HCT116 (cell line): Measurements from ENCODE around the gene PRIM1. TPM values are rescaled to one million over a fixed set of nuclear protein-coding genes. Genes with fewer than 3 reads are reported as not detected.

Experiments
- ATAC-seq: fragments of 200-7000 bp; cut with Tn5 transposase; 2 replicates; pipeline ENCODE4 v1.9.1; 2020; ENCODE audit warnings: mild to moderate bottlenecking, moderate library complexity
- BruUV-seq: library from RNA; stranded (reverse); fragments of 400-500 nt; replicated peaks from 2 replicates; lab custom pipeline; 2021; lab: Mats Ljungman, UMichigan
- CTCF ChIA-PET: fragments of 300-600 bp; sonication (Branson Sonifier 250); formaldehyde crosslinking; loops from one replicate; lab custom pipeline; 2021; ENCODE audit warnings: antibody characterized with exemption; lab: Charles Lee
- POLR2A ChIA-PET: fragments of 300-600, 350-600 bp; sonication (Branson Sonifier 250); formaldehyde crosslinking; loops from one replicate; lab custom pipeline; 2021; ENCODE audit warnings: antibody characterized with exemption; lab: Charles Lee
- RAD21 ChIA-PET, 2 experiments: fragments of 300-600 bp; sonication (Branson Sonifier 250); formaldehyde crosslinking; loops; one replicate each; lab custom pipeline; 2023; ENCODE audit warnings: low total read pairs in 2 of 2; ENCODE audit not compliant: uncharacterized antibody in 2 of 2, unreplicated experiment in 2 of 2, low non-redundant PET in 1 of 2; lab: Charles Lee
- DNase-seq: peaks from one replicate; pipeline ENCODE4 v3.0.0-alpha.2; 2010; ENCODE audit warnings: low read depth, low spot score
- H2AFZ ChIP-seq: fragments of 200-600 bp; shearing (Covaris generic), sonication (generic); 2 replicates; pipeline ENCODE4 v1.6.1; 2017; ENCODE audit warnings: low read depth, mixed run types, mixed read lengths, antibody characterized with exemption, low read length; ENCODE audit not compliant: poor library complexity, severe bottlenecking
- H3K27ac ChIP-seq: 2 replicates; pipeline ENCODE4 v1.5.1; 2012; ENCODE audit warnings: low read depth, low read length
- H3K27me3 ChIP-seq: fragments of 200-600 bp; sonication (generic); 2 replicates; pipeline ENCODE4 v1.6.1; 2016; ENCODE audit warnings: mixed run types, low read length, mixed read lengths; ENCODE audit not compliant: insufficient read depth
- H3K36me3 ChIP-seq, 2 experiments: fragments of 200-500 bp in 1 of 2; fragments of 200-600 bp in 1 of 2; sonication (Bioruptor generic) in 1 of 2; sonication (generic) in 1 of 2; 2 replicates each; pipeline versions ENCODE4 v1.5.1 to v1.6.1; 2014 to 2016; ENCODE audit warnings: low read length in 2 of 2, inconsistent platforms in 1 of 2, mixed read lengths in 1 of 2, mixed run types in 1 of 2; ENCODE audit not compliant: insufficient read depth in 2 of 2, control insufficient read depth in 1 of 2
- H3K4me1 ChIP-seq, 2 experiments: fragments of 200-600 bp in 1 of 2; sonication (generic) in 1 of 2; 2 replicates each; pipeline versions ENCODE4 v1.5.1 to v1.6.1; 2012 to 2017; ENCODE audit warnings: low read length in 2 of 2, inconsistent platforms in 1 of 2, mild to moderate bottlenecking in 1 of 2, mixed read lengths in 1 of 2, mixed run types in 1 of 2, moderate library complexity in 1 of 2; ENCODE audit not compliant: insufficient read depth in 2 of 2, control insufficient read depth in 1 of 2
- H3K4me2 ChIP-seq: fragments of 200-600 bp; sonication (generic); 2 replicates; pipeline ENCODE4 v1.6.1; 2017; ENCODE audit warnings: mixed run types, low read length, mixed read lengths
- H3K4me3 ChIP-seq, 2 experiments: fragments of 200-600 bp in 1 of 2; sonication (generic) in 1 of 2; replicated peaks in 1 of 2; 2 replicates each; pipeline ENCODE4 v1.5.1; 2011 to 2016; ENCODE audit warnings: low read length in 2 of 2, control low read depth in 1 of 2, low read depth in 1 of 2, mild to moderate bottlenecking in 1 of 2, mixed read lengths in 1 of 2, mixed run types in 1 of 2
- H3K79me2 ChIP-seq: fragments of 200-600 bp; sonication (generic); 2 replicates; pipeline ENCODE4 v1.6.1; 2017; ENCODE audit warnings: mild to moderate bottlenecking, mixed run types, low read length, moderate library complexity, mixed read lengths; ENCODE audit not compliant: insufficient read depth
- H3K9ac ChIP-seq: fragments of 200-600 bp; sonication (generic); 2 replicates; pipeline ENCODE4 v1.6.1; 2016; ENCODE audit warnings: low read length, mixed read lengths
- H3K9me2 ChIP-seq: fragments of 200-600 bp; sonication (generic), shearing (Covaris generic); 2 replicates; pipeline ENCODE4 v1.6.1; 2017; ENCODE audit warnings: mixed run types, mild to moderate bottlenecking, moderate library complexity; ENCODE audit not compliant: insufficient read depth
- H3K9me3 ChIP-seq, 2 experiments: fragments of 200-500 bp in 1 of 2; fragments of 200-600 bp in 1 of 2; sonication (Bioruptor generic) in 1 of 2; sonication (generic) in 1 of 2; 2 replicates each; pipeline ENCODE4 v1.6.1; 2014 to 2017; ENCODE audit warnings: low read length in 2 of 2, mixed read lengths in 2 of 2, inconsistent platforms in 1 of 2, low read depth in 1 of 2, mild to moderate bottlenecking in 1 of 2, mixed run types in 1 of 2, moderate library complexity in 1 of 2; ENCODE audit not compliant: control insufficient read depth in 1 of 2, insufficient read depth in 1 of 2
- H4K20me1 ChIP-seq: fragments of 200-600 bp; sonication (generic), shearing (Covaris generic); 2 replicates; pipeline ENCODE4 v1.6.1; 2017; ENCODE audit warnings: mixed run types, mild to moderate bottlenecking, moderate library complexity; ENCODE audit not compliant: insufficient read depth
- ATF3 ChIP-seq: IDR thresholded peaks from 2 replicates; pipeline ENCODE4 v1.6.1; 2012
- CBX3 ChIP-seq: IDR thresholded peaks from 2 replicates; pipeline ENCODE4 v1.6.1; 2012; ENCODE audit warnings: low read depth
- CEBPB ChIP-seq: IDR thresholded peaks from 2 replicates; pipeline ENCODE4 v1.6.1; 2012; ENCODE audit warnings: low read depth
- CTCF ChIP-seq, 3 experiments: fragments of 200-600 bp in 1 of 3; sonication (generic) in 1 of 3; IDR thresholded peaks in 2 of 3; conservative IDR thresholded peaks in 1 of 3; 2 replicates each; pipeline ENCODE4 v1.5.1; 2012 to 2017; ENCODE audit warnings: low read depth in 2 of 3, low read length in 2 of 3, antibody characterized with exemption in 1 of 3, borderline replicate concordance in 1 of 3, control low read depth in 1 of 3, mild to moderate bottlenecking in 1 of 3, mixed read lengths in 1 of 3, mixed run types in 1 of 3, moderate library complexity in 1 of 3; ENCODE audit not compliant: insufficient read depth in 1 of 3
- EGR1 ChIP-seq: IDR thresholded peaks from 2 replicates; pipeline ENCODE4 v1.6.1; 2012; ENCODE audit warnings: low read depth
- ELF1 ChIP-seq: IDR thresholded peaks from 2 replicates; pipeline ENCODE4 v1.6.1; 2012; ENCODE audit warnings: low read depth, borderline replicate concordance
- EZH2 ChIP-seq: fragments of 200-600 bp; sonication (generic); IDR thresholded peaks from 2 replicates; pipeline ENCODE4 v1.6.1; 2017; ENCODE audit warnings: antibody characterized with exemption, mixed run types
- EZH2phosphoT487 ChIP-seq: fragments of 200-600 bp; IDR thresholded peaks from 2 replicates; pipeline ENCODE4 v1.6.1; 2018; ENCODE audit warnings: antibody characterized with exemption, borderline replicate concordance
- FOSL1 ChIP-seq: IDR thresholded peaks from 2 replicates; pipeline ENCODE4 v1.6.1; 2012; ENCODE audit warnings: low read depth
- MAX ChIP-seq: IDR thresholded peaks from 2 replicates; pipeline ENCODE4 v1.6.1; 2012
- POLR2AphosphoS5 ChIP-seq: IDR thresholded peaks from 2 replicates; pipeline ENCODE4 v1.6.1; 2011; ENCODE audit warnings: mild to moderate bottlenecking, low read depth, low read length, moderate library complexity
- RAD21 ChIP-seq: IDR thresholded peaks from 2 replicates; pipeline ENCODE4 v1.6.1; 2012; ENCODE audit warnings: low read depth, mild to moderate bottlenecking
- REST ChIP-seq: IDR thresholded peaks from 2 replicates; pipeline ENCODE4 v1.6.1; 2012; ENCODE audit warnings: low read depth
- SP1 ChIP-seq: IDR thresholded peaks from 2 replicates; pipeline ENCODE4 v1.6.1; 2012; ENCODE audit warnings: low read depth
- SRF ChIP-seq: IDR thresholded peaks from 2 replicates; pipeline ENCODE4 v1.6.1; 2012; ENCODE audit warnings: low read depth
- TCF7L2 ChIP-seq: IDR thresholded peaks from 2 replicates; pipeline ENCODE4 v1.7.0; 2011; ENCODE audit warnings: borderline replicate concordance, inconsistent platforms; ENCODE audit not compliant: insufficient read depth, insufficient read length; ENCODE audit errors: extremely low read depth
- YY1 ChIP-seq: IDR thresholded peaks from 2 replicates; pipeline ENCODE4 v1.6.1; 2011; ENCODE audit warnings: low read length, low read depth, moderate library complexity, mild to moderate bottlenecking; ENCODE audit not compliant: insufficient replicate concordance; ENCODE audit errors: extremely low read depth
- ZBTB33 ChIP-seq: IDR thresholded peaks from 2 replicates; pipeline ENCODE4 v1.6.1; 2011; ENCODE audit warnings: mild to moderate bottlenecking, low read length, moderate library complexity; ENCODE audit not compliant: insufficient replicate concordance; ENCODE audit errors: extremely low read depth
- ZFX ChIP-seq: fragments of 450-650 bp; IDR thresholded peaks from 2 replicates; pipeline ENCODE4 v1.6.1; 2017
- ZNF274 ChIP-seq: fragments of 200-500 bp; sonication (Bioruptor generic); IDR thresholded peaks from 2 replicates; pipeline ENCODE4 v1.6.1; 2014; ENCODE audit warnings: mild to moderate bottlenecking, low read depth, low read length, inconsistent platforms
- intact Hi-C: fragments of 100-400 bp; cut with micrococcal nuclease; formaldehyde crosslinking; loops from 2 replicates; pipeline ENCODE4 v1.10.0; 2022
- total RNA-seq: library from RNA; stranded (reverse); gene quantifications from one replicate; pipeline ENCODE4 v1.2.1, GENCODE V29; 2021; ENCODE audit not compliant: unreplicated experiment

Gene PRIM1
- total RNA-seq, 1 experiment from 2014 or later: 53.3 TPM

GRCh38 chr12:56749359-56749758 lies 2.8 kb downstream of the PRIM1 start:
- ChIA-PET RAD21 (no interaction called here), POLR2A (no interaction called here), CTCF (no interaction called here)
- Histone ChIP-seq H4K20me1 (no peaks in the 10 kb centered on the region), H3K9me3 (no peaks in the 10 kb centered on the region), H3K36me3 (peaks cover 16 to 18% of the 10 kb centered on the region in 2 experiments; a peak in 3 of 4 replicates), H3K9ac (no peak overlapping the region), H3K4me3 (no peak overlapping the region), H3K27ac (no peak overlapping the region), H3K4me2 (no peak overlapping the region), H3K9me2 (no peaks in the 10 kb centered on the region), H3K27me3 (no peaks in the 10 kb centered on the region), H3K79me2 (peaks cover 15% of the 10 kb centered on the region), H2AFZ (no peak overlapping the region), H3K4me1 (peaks cover 3 to 15% of the 10 kb centered on the region in 2 experiments; a peak in 2 of 4 replicates)
- no TSS peak for BruUV-seq
- no peak for ATAC-seq
- no peak for DNase-seq
- TF ChIP-seq EZH2 (no peak), CTCF (IDR thresholded peaks at IDR 0.05 in 2 of 3, conservative IDR thresholded peaks at IDR 0.05 in 1 of 3; ENCODE audit: borderline replicate concordance in 1 of 3, insufficient read depth in 1 of 3, low read depth in 2 of 3, low read length in 2 of 3) (no peak), ZNF274 (no peak), SP1 (no peak), ATF3 (no peak), FOSL1 (no peak), RAD21 (no peak), YY1 (no peak), SRF (no peak), REST (no peak), EZH2phosphoT487 (no peak), ZBTB33 (no peak), POLR2AphosphoS5 (no peak), CEBPB (no peak), TCF7L2 (no peak), CBX3 (no peak), EGR1 (no peak), ELF1 (no peak), ZFX (no peak), MAX (no peak)
- intact Hi-C loops: no loop called here
